Left forelimb (tissue), 1 donor: ENCODE results near the gene TAOK1.
"Not testable (repeated sequence)": the region's sequence is repeated elsewhere in the genome, so short reads cannot be mapped to it uniquely, and the experiment has no call there.

Source experiments
- DNase-seq: peaks from one replicate; pipeline ENCODE4 v3.0.0-alpha.2; 2018; ENCODE audit warnings: low spot score

TAOK1 gene

GRCh38 chr17:29549177-29549923 lies 159.2 kb downstream of the TAOK1 start:
- DNase-seq: no peak

- no peak for DNase-seq
Measured at GRCh38 chr17:29555840-29556239, 165.7 kb downstream of the TAOK1 start.

- no peak for DNase-seq
Measured at GRCh38 chr17:29557085-29557738, 167.0 kb downstream of the TAOK1 start.

GRCh38 chr17:29557739-29558116 lies 167.6 kb downstream of the TAOK1 start:
- DNase-seq: no peak

- DNase-seq: not testable (repeated sequence)
Measured at GRCh38 chr17:29558139-29558538, 168.0 kb downstream of the TAOK1 start.

DNA sequence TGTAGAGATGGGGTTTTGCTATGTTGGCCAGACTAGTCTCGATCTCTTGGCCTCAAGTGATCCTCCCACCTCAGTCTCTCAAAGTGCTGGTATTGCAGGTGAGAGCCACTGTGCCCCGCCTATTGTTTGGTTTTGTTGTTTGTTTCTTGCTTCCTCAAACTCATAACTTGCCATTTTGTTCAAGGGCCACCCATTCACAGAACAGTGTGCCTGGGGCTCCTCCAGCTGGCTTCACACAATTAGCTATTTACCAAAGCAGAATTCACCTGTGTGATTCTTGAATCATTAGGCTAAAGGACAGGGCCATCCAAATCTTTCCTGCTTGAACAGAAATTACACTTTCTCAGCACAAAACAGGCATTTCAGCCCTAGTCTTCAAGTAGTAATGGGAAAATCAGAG lies 169.5 kb downstream of the TAOK1 start:
- DNase-seq: no peak

GRCh38 chr17:29560316-29560715 lies 170.2 kb downstream of the TAOK1 start:
- DNase-seq: no peak

DNA sequence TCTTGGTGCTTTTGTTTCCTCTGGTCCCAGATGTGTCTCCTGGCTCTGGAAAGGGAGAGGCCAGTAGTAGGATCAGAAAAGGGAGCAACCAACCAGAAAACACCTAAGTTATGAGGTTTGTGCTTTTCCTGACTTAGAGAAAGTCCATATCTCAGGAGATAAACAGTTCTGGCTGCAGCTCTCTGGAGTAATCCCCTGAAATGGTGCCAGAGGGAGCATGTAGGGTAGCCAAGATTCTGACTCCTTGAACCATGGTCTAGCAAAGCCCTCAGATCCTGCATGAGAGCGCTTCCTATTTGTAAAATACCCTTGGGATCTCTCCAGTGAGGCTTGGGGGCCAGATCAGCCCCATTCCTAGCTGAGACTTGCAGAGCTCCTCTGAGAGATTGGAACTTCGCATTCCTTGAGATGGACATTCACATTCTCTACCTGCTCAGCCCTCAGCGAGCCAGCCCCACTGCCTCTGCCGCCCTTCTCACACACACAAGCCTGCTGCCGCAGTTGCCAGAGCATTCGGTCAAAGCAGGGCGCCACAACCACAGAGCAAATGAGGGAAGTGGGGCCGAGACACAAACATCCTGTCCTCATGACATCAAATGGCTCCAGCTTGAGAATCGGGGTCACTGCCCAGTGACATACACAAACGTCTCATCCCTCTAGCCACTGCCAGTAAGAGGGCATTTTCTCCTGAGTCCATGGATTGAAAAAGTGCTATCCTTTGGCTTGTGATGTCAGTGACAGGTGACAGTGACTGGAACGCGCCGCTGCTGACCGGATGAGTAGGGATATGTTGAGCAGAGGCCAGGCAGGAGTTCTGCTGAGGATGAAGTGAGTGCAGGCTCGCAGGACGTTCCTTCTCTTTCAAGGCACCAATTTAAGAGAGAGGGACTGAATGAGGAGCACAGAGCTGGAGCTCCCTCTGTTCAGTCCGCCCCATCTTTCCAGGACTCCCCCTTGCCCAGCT lies 171.7 kb downstream of the TAOK1 start:
- DNase-seq: no peak

DNA sequence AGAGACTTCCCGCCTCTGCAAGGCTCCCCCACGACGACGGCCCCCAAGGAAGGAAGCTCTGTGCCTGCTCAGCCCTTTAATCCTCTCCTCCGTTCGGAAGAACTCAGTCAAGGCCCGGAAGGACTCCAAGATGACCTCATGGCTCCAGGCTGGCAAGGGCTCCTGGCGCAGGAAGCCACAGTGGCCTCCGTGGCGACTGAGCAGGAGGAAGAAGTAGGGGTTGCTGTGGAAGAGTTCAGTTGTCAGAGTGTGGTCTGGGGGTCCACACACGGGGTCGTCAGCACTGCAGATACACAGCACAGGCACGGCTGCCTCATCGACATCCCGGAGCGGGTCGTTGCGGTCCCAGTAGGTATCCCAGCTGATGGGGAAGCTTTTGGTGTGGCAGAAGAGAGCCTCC lies 172.5 kb downstream of the TAOK1 start:
- DNase-seq: no peak

DNA sequence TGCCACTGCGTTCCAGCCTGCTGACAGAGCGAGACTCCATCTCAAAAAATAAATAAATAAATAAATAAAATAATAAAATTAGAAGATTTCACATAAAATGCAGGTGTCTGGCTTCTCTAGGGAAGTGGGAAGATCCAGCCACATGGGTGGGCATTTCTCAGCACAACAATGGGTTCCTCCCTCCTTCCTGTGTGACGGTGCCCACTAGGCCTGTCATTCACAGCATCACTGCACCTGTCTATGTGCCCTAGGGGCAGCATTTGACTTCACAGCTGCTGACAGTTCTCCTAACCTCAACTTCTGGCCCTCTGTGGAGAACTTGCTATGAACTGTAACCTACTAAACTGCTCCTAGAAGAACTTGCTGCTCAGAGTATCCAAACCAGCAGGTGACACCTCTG lies 173.7 kb downstream of the TAOK1 start:
- no peak for DNase-seq

GRCh38 chr17:29565643-29566472 lies 175.7 kb downstream of the TAOK1 start:
- peak; percentile 64 for DNase-seq

- DNase-seq: peak; percentile 78
Measured at GRCh38 chr17:29566473-29567303, 176.5 kb downstream of the TAOK1 start, which contains the start of gene ABHD15. ABHD15 (minus strand) TSS chr17:29567037; CDS start chr17:29566966, 71 bp downstream.

DNA sequence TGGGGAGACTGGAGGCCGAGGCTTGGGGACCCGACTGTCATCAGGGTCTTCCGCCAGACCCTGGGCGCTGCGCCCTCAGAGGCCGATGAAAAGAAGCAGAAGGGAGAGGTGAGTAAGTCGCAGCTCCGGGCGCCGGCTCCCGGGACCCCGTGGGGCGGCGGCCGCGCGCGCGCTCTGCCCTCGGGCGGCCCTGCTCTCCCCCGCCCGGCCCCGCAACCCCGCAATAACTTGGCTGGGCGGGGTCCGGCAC lies 177.1 kb downstream of the TAOK1 start:
- DNase-seq: no peak

GRCh38 chr17:29567554-29568330 lies 177.6 kb downstream of the TAOK1 start:
- peak; percentile 73 for DNase-seq

DNA sequence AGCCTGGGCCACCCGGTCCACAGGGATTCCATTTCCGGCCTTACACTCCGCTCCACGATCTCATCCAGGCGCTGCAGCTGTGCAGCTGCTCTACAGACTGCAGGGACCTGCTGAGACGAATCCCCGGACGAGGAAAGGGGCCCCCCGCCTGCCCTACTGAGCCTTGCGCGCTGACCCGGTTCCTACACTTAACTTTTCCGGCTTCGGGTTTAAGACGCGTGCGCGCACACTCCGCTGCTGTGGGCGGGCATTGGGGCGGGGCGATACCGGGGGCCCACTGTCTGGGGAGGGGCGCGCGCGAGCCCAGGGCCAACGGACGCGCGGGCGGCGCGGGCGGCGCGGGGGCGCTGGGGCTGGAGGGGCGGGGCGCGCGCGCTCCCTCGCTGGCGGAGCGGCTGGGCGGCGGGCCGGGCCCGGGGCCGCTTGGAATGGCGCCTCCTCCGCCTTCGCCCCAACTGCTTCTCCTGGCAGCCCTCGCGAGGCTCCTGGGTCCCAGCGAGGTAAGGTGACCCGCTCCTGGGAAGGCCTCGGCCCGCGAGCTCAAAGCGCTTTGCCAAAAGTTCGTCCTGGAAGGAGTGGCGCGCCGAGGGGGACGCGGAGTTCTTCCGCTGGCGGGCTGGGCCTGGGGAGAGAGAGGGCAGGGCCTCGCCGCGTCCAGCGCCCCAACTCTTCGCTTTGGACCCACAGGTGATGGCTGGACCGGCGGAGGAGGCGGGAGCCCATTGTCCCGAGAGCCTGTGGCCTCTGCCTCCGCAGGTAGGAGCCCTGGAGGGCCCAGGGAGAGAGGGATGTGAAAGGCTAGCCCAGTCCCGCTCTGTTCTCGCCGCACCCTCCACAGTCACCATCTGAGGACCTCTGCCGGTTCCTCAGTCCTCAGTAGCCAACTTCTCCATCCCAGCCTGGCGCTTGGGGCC lies 178.4 kb downstream of the TAOK1 start, which contains the start of gene TP53I13:
TP53I13 (plus strand) TSS at position 371 of the 914 bp plus-strand sequence; CDS start at position 429, 58 bp downstream.
- peak; percentile 95 for DNase-seq

DNA sequence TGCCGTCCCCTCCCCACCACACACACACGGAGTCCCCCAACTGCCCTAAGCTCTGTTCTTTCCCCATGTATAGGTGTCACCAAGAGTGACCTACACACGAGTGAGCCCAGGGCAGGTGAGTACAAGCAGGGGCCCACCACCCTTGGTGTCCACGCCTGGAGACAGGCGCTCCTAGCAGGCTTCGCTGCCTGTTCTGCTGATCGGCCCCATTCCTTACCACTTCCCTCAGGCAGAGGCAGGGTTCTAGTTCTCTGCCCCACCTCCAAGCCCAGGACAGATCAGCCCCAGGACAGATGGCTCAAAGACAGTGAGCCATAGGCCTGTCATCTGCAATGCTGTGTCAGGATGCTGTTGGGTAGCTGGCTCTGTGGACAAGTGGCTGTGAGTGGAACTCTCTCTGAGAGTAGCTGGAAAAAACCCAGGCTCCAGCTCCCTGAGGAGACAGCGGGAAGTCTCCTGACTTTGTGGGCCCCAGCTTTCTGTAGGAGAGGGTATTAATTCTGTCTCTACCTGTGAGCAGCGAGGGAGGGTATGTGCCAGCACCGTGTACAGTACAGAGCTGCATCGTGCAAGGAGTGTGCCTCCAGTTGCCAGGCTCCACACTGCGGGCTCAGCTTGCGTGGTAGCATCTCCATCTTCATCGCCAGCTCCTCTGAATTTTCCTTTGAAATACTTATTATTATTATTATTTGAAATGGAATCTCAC lies 179.2 kb downstream of the TAOK1 start:
- DNase-seq: no peak

DNA sequence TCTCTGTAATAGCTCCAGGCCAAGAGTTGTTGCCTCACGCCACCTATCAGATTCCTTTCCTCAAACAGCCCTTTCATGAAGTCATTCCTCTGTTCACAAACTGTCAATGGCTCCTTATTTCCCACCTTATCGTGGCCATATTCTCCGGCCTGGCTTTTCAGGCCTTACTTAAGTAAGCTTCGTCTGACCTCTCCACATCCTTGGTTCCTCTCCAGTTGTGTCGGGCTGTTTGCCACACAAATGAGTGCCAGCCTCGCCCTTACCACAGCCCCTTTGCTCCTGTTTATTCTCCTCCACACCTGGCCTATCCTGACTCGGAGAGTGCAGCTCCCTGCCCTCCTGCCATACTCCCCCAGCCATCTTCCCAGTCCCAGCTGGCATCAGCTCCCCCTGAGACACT lies 180.4 kb downstream of the TAOK1 start:
- no peak for DNase-seq

GRCh38 chr17:29571486-29571882 lies 181.3 kb downstream of the TAOK1 start:
- peak; percentile 61 for DNase-seq
